HCT116 (cell line): Measurements from ENCODE around the gene PPP1R37. TPM values are rescaled to one million over a fixed set of nuclear protein-coding genes. Genes with fewer than 3 reads are reported as not detected.

Experiments
- ATAC-seq: fragments of 200-7000 bp; cut with Tn5 transposase; 2 replicates; pipeline ENCODE4 v1.9.1; 2020; ENCODE audit warnings: mild to moderate bottlenecking, moderate library complexity
- BruUV-seq: library from RNA; stranded (reverse); fragments of 400-500 nt; replicated peaks from 2 replicates; lab custom pipeline; 2021; lab: Mats Ljungman, UMichigan
- CTCF ChIA-PET: fragments of 300-600 bp; sonication (Branson Sonifier 250); formaldehyde crosslinking; loops from one replicate; lab custom pipeline; 2021; ENCODE audit warnings: antibody characterized with exemption; lab: Charles Lee
- POLR2A ChIA-PET: fragments of 300-600, 350-600 bp; sonication (Branson Sonifier 250); formaldehyde crosslinking; loops from one replicate; lab custom pipeline; 2021; ENCODE audit warnings: antibody characterized with exemption; lab: Charles Lee
- RAD21 ChIA-PET, 2 experiments: fragments of 300-600 bp; sonication (Branson Sonifier 250); formaldehyde crosslinking; loops; one replicate each; lab custom pipeline; 2023; ENCODE audit warnings: low total read pairs in 2 of 2; ENCODE audit not compliant: uncharacterized antibody in 2 of 2, unreplicated experiment in 2 of 2, low non-redundant PET in 1 of 2; lab: Charles Lee
- DNase-seq: peaks from one replicate; pipeline ENCODE4 v3.0.0-alpha.2; 2010; ENCODE audit warnings: low read depth, low spot score
- H2AFZ ChIP-seq: fragments of 200-600 bp; shearing (Covaris generic), sonication (generic); 2 replicates; pipeline ENCODE4 v1.6.1; 2017; ENCODE audit warnings: low read depth, mixed run types, mixed read lengths, antibody characterized with exemption, low read length; ENCODE audit not compliant: poor library complexity, severe bottlenecking
- H3K27ac ChIP-seq: 2 replicates; pipeline ENCODE4 v1.5.1; 2012; ENCODE audit warnings: low read depth, low read length
- H3K27me3 ChIP-seq: fragments of 200-600 bp; sonication (generic); 2 replicates; pipeline ENCODE4 v1.6.1; 2016; ENCODE audit warnings: mixed run types, low read length, mixed read lengths; ENCODE audit not compliant: insufficient read depth
- H3K36me3 ChIP-seq, 2 experiments: fragments of 200-500 bp in 1 of 2; fragments of 200-600 bp in 1 of 2; sonication (Bioruptor generic) in 1 of 2; sonication (generic) in 1 of 2; 2 replicates each; pipeline versions ENCODE4 v1.5.1 to v1.6.1; 2014 to 2016; ENCODE audit warnings: low read length in 2 of 2, inconsistent platforms in 1 of 2, mixed read lengths in 1 of 2, mixed run types in 1 of 2; ENCODE audit not compliant: insufficient read depth in 2 of 2, control insufficient read depth in 1 of 2
- H3K4me1 ChIP-seq, 2 experiments: fragments of 200-600 bp in 1 of 2; sonication (generic) in 1 of 2; 2 replicates each; pipeline versions ENCODE4 v1.5.1 to v1.6.1; 2012 to 2017; ENCODE audit warnings: low read length in 2 of 2, inconsistent platforms in 1 of 2, mild to moderate bottlenecking in 1 of 2, mixed read lengths in 1 of 2, mixed run types in 1 of 2, moderate library complexity in 1 of 2; ENCODE audit not compliant: insufficient read depth in 2 of 2, control insufficient read depth in 1 of 2
- H3K4me2 ChIP-seq: fragments of 200-600 bp; sonication (generic); 2 replicates; pipeline ENCODE4 v1.6.1; 2017; ENCODE audit warnings: mixed run types, low read length, mixed read lengths
- H3K4me3 ChIP-seq, 2 experiments: fragments of 200-600 bp in 1 of 2; sonication (generic) in 1 of 2; replicated peaks in 1 of 2; 2 replicates each; pipeline ENCODE4 v1.5.1; 2011 to 2016; ENCODE audit warnings: low read length in 2 of 2, control low read depth in 1 of 2, low read depth in 1 of 2, mild to moderate bottlenecking in 1 of 2, mixed read lengths in 1 of 2, mixed run types in 1 of 2
- H3K79me2 ChIP-seq: fragments of 200-600 bp; sonication (generic); 2 replicates; pipeline ENCODE4 v1.6.1; 2017; ENCODE audit warnings: mild to moderate bottlenecking, mixed run types, low read length, moderate library complexity, mixed read lengths; ENCODE audit not compliant: insufficient read depth
- H3K9ac ChIP-seq: fragments of 200-600 bp; sonication (generic); 2 replicates; pipeline ENCODE4 v1.6.1; 2016; ENCODE audit warnings: low read length, mixed read lengths
- H3K9me2 ChIP-seq: fragments of 200-600 bp; sonication (generic), shearing (Covaris generic); 2 replicates; pipeline ENCODE4 v1.6.1; 2017; ENCODE audit warnings: mixed run types, mild to moderate bottlenecking, moderate library complexity; ENCODE audit not compliant: insufficient read depth
- H3K9me3 ChIP-seq, 2 experiments: fragments of 200-500 bp in 1 of 2; fragments of 200-600 bp in 1 of 2; sonication (Bioruptor generic) in 1 of 2; sonication (generic) in 1 of 2; 2 replicates each; pipeline ENCODE4 v1.6.1; 2014 to 2017; ENCODE audit warnings: low read length in 2 of 2, mixed read lengths in 2 of 2, inconsistent platforms in 1 of 2, low read depth in 1 of 2, mild to moderate bottlenecking in 1 of 2, mixed run types in 1 of 2, moderate library complexity in 1 of 2; ENCODE audit not compliant: control insufficient read depth in 1 of 2, insufficient read depth in 1 of 2
- H4K20me1 ChIP-seq: fragments of 200-600 bp; sonication (generic), shearing (Covaris generic); 2 replicates; pipeline ENCODE4 v1.6.1; 2017; ENCODE audit warnings: mixed run types, mild to moderate bottlenecking, moderate library complexity; ENCODE audit not compliant: insufficient read depth
- CBX3 ChIP-seq: IDR thresholded peaks from 2 replicates; pipeline ENCODE4 v1.6.1; 2012; ENCODE audit warnings: low read depth
- ELF1 ChIP-seq: IDR thresholded peaks from 2 replicates; pipeline ENCODE4 v1.6.1; 2012; ENCODE audit warnings: low read depth, borderline replicate concordance
- EZH2 ChIP-seq: fragments of 200-600 bp; sonication (generic); IDR thresholded peaks from 2 replicates; pipeline ENCODE4 v1.6.1; 2017; ENCODE audit warnings: antibody characterized with exemption, mixed run types
- JUND ChIP-seq: IDR thresholded peaks from 2 replicates; pipeline ENCODE4 v1.6.1; 2012
- POLR2A ChIP-seq: IDR thresholded peaks from 2 replicates; pipeline ENCODE4 v1.7.0; 2011; ENCODE audit warnings: borderline replicate concordance; ENCODE audit not compliant: insufficient read depth, insufficient read length; ENCODE audit errors: extremely low read depth
- POLR2AphosphoS5 ChIP-seq: IDR thresholded peaks from 2 replicates; pipeline ENCODE4 v1.6.1; 2011; ENCODE audit warnings: mild to moderate bottlenecking, low read depth, low read length, moderate library complexity
- SIN3A ChIP-seq: IDR thresholded peaks from 2 replicates; pipeline ENCODE4 v1.6.1; 2012; ENCODE audit warnings: low read depth
- SP1 ChIP-seq: IDR thresholded peaks from 2 replicates; pipeline ENCODE4 v1.6.1; 2012; ENCODE audit warnings: low read depth
- ZBTB33 ChIP-seq: IDR thresholded peaks from 2 replicates; pipeline ENCODE4 v1.6.1; 2011; ENCODE audit warnings: mild to moderate bottlenecking, low read length, moderate library complexity; ENCODE audit not compliant: insufficient replicate concordance; ENCODE audit errors: extremely low read depth
- ZFX ChIP-seq: fragments of 450-650 bp; IDR thresholded peaks from 2 replicates; pipeline ENCODE4 v1.6.1; 2017
- intact Hi-C: fragments of 100-400 bp; cut with micrococcal nuclease; formaldehyde crosslinking; loops from 2 replicates; pipeline ENCODE4 v1.10.0; 2022
- total RNA-seq: library from RNA; stranded (reverse); gene quantifications from one replicate; pipeline ENCODE4 v1.2.1, GENCODE V29; 2021; ENCODE audit not compliant: unreplicated experiment
- TF ChIP-seq, protein P1 (sequence below): IDR thresholded peaks from 2 replicates; pipeline ENCODE4 v1.6.1; 2012

PPP1R37 gene
- total RNA-seq, 1 experiment from 2014 or later: 32.7 TPM

- no peak for ATAC-seq
- RAD21 ChIA-PET: no interaction called here
- no peaks in the 10 kb centered on the region for H4K20me1 ChIP-seq
- TF ChIP-seq ZBTB33 (no peak), ELF1 (no peak), ZFX (no peak), SIN3A (no peak), JUND (no peak), POLR2AphosphoS5 (no peak), CBX3 (no peak), EZH2 (no peak), POLR2A (no peak), SP1 (no peak)
- TF ChIP-seq, protein P1, sequence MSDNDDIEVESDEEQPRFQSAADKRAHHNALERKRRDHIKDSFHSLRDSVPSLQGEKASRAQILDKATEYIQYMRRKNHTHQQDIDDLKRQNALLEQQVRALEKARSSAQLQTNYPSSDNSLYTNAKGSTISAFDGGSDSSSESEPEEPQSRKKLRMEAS: no peak
- POLR2A ChIA-PET: no interaction called here
- DNase-seq: no peak
- peaks cover 27 to 35% of the 10 kb centered on the region in 2 experiments; a peak in 3 of 4 replicates for H3K36me3 ChIP-seq
- H3K4me3 ChIP-seq: no peak overlapping the region
- H2AFZ ChIP-seq: no peak overlapping the region
- peaks cover 6% of the 10 kb centered on the region; the same call in 1 of the 2 replicates for H3K79me2 ChIP-seq
- no peaks in the 10 kb centered on the region for H3K27me3 ChIP-seq
- H3K4me2 ChIP-seq: no peak overlapping the region
- intact Hi-C loops: no loop called here
- CTCF ChIA-PET: no interaction called here
- no peak overlapping the region for H3K9ac ChIP-seq
- no TSS peak for BruUV-seq
- H3K9me3 ChIP-seq: no peaks in the 10 kb centered on the region
- H3K27ac ChIP-seq: no peak overlapping the region; the same call in 1 of the 2 replicates
- H3K9me2 ChIP-seq: no peaks in the 10 kb centered on the region
- peaks cover 0 to 2% of the 10 kb centered on the region in 2 experiments; a peak in 1 of 4 replicates for H3K4me1 ChIP-seq
Measured at GRCh38 chr19:45066921-45067661, 25.9 kb upstream of the PPP1R37 start.
